Karpas-422 (cell line): Measurements from ENCODE around the gene SRSF6. TPM values are rescaled to one million over a fixed set of nuclear protein-coding genes. Genes with fewer than 3 reads are reported as not detected.
A peak's percentile ranks its signal among the peaks of the same experiment; 100 is the strongest.
"Not testable (repeated sequence)": the region's sequence is repeated elsewhere in the genome, so short reads cannot be mapped to it uniquely, and the experiment has no call there.

ENCODE experiments used
- DNase-seq: peaks from one replicate; pipeline ENCODE4 v3.0.0-alpha.2; 2015
- H2AFZ ChIP-seq: fragments of 200-600 bp; sonication (generic); 2 replicates; pipeline ENCODE4 v1.6.1; 2014; ENCODE audit warnings: antibody characterized with exemption, low read length, mixed read lengths
- H3K27ac ChIP-seq: fragments of 200-600 bp; sonication (generic); 2 replicates; pipeline ENCODE4 v1.5.1; 2014; ENCODE audit warnings: mild to moderate bottlenecking, low read length, moderate library complexity
- H3K27me3 ChIP-seq: fragments of 200-600 bp; sonication (generic); 2 replicates; pipeline ENCODE4 v1.6.1; 2014; ENCODE audit warnings: low read length, mixed read lengths
- H3K36me3 ChIP-seq: fragments of 200-600 bp; sonication (generic); 2 replicates; pipeline ENCODE4 v1.6.1; 2014; ENCODE audit warnings: low read length, mixed read lengths; ENCODE audit not compliant: insufficient read depth
- H3K4me1 ChIP-seq: fragments of 200-600 bp; sonication (generic); 2 replicates; pipeline ENCODE4 v1.6.1; 2014; ENCODE audit warnings: mild to moderate bottlenecking, low read length, mixed read lengths
- H3K4me2 ChIP-seq: fragments of 200-600 bp; sonication (generic); 2 replicates; pipeline ENCODE4 v1.6.1; 2014; ENCODE audit warnings: low read length, low read depth, mild to moderate bottlenecking; ENCODE audit not compliant: poor library complexity, severe bottlenecking
- H3K4me3 ChIP-seq: fragments of 200-600 bp; sonication (generic); 2 replicates; pipeline ENCODE4 v1.5.1; 2014; ENCODE audit warnings: mild to moderate bottlenecking, antibody characterized with exemption, low read length, mixed read lengths
- H3K79me2 ChIP-seq: fragments of 200-600 bp; sonication (generic); 2 replicates; pipeline ENCODE4 v1.6.1; 2014; ENCODE audit warnings: mild to moderate bottlenecking, low read length, mixed read lengths
- H3K9ac ChIP-seq: fragments of 200-600 bp; sonication (generic); 2 replicates; pipeline ENCODE4 v1.6.0; 2014; ENCODE audit warnings: low read length
- H3K9me2 ChIP-seq: fragments of 200-600 bp; sonication (generic), shearing (Covaris generic); replicated peaks from 2 replicates; pipeline ENCODE4 v1.6.0; 2014; ENCODE audit warnings: mild to moderate bottlenecking, low read length, moderate library complexity; ENCODE audit not compliant: insufficient read depth
- H3K9me3 ChIP-seq: fragments of 300-700, 200-600 bp; sonication (generic); 2 replicates; pipeline ENCODE4 v1.6.1; 2014; ENCODE audit warnings: low read length, mixed read lengths
- H4K20me1 ChIP-seq: fragments of 200-600 bp; sonication (generic); 2 replicates; pipeline ENCODE4 v1.6.1; 2014; ENCODE audit warnings: mild to moderate bottlenecking, antibody characterized with exemption, low read length, low read depth; ENCODE audit not compliant: insufficient read depth
- total RNA-seq: library from RNA; depleted of rRNA; stranded (reverse); fragments of >200 nt; shearing (Covaris generic); gene quantifications from 2 replicates; pipeline ENCODE4 v1.2.3, GENCODE V29; 2014; ENCODE audit warnings: low replicate concordance

Gene SRSF6
- total RNA-seq, 1 experiment from 2014 or later = 69.9 TPM

DNA sequence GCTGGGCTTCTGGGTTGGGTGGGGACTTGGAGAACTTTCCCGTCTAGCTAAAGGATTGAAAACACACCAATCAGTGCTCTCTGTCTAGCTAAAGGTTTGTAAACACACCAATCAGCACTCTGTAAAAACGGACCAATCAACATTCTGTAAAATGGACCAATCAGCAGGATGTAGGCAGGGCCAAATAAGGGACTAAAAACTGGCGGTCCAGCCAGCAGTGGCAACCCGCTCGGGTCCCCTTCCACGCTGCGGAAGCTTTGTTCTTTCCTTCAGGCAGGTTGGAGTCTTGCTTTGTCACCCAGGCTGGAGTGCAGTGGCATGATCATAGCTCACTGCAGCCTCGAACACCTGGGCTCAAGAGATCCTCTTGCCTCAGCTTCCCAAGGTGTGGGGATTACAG lies 1.4 kb upstream of the SRSF6 start:
- not testable (repeated sequence) for H2AFZ ChIP-seq, H3K4me3 ChIP-seq, H3K27ac ChIP-seq, H3K9me3 ChIP-seq, H3K27me3 ChIP-seq, H3K9me2 ChIP-seq, H3K9ac ChIP-seq, H3K4me2 ChIP-seq
- H3K36me3 ChIP-seq = peaks cover 24% of the 10 kb centered on the region
- H3K4me1 ChIP-seq = peaks cover 16% of the 10 kb centered on the region
- peaks cover 24% of the 10 kb centered on the region for H4K20me1 ChIP-seq
- peaks cover 25% of the 10 kb centered on the region for H3K79me2 ChIP-seq
- peak; percentile 40 for DNase-seq

DNA sequence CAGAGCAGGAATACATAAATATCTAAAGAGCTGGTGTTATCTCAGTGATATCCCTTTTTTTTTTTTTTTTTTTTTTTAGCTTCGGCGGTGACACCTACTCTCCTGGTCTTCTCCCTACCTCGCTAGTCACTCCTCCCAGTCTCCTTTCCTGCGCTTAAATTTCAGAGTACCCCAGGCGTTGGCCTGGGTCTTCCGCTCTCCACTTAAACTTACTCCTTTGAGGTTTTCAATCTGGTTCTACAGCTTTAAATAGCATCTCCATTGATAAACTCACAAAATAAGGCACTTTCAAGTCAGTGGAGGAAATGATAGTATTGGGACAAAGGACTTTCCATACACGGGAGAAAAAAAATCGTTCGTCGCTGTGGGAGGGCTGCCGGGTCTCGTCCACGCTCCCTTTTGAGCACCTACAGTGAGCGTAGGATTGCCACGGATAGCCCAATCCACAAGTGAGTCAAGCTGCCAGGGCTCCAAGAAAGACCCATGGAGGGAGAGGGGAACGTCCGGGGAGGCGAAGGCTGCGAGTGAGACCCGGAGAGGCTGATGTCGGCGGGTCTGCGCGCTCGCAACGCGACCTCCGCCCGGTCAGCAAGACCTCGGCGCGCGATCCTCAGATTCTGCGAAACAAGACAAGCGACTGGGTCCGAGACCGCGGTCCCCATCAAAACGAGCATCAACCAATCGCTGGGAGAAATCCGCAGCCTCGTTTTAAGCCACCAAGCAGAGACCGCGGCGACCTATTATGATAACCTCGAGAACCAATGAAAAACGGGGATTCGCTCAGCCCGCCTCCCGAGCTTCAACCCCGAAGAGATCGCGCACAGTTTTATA lies 672 bp upstream of the SRSF6 start:
- Histone ChIP-seq H3K4me3 (peak overlapping the region; percentile 99), H4K20me1 (peaks cover 31% of the 10 kb centered on the region), H3K79me2 (peaks cover 25% of the 10 kb centered on the region), H3K4me2 (peak overlapping the region; percentile 95), H3K27ac (peak overlapping the region; percentile 93), H2AFZ (peak overlapping the region; percentile 87), H3K36me3 (peaks cover 32% of the 10 kb centered on the region), H3K4me1 (peaks cover 16% of the 10 kb centered on the region), H3K9ac (peak overlapping the region; percentile 100), H3K9me2 (no peaks in the 10 kb centered on the region), H3K9me3 (no peaks in the 10 kb centered on the region), H3K27me3 (no peaks in the 10 kb centered on the region)
- peak; percentile 94 for DNase-seq

DNA sequence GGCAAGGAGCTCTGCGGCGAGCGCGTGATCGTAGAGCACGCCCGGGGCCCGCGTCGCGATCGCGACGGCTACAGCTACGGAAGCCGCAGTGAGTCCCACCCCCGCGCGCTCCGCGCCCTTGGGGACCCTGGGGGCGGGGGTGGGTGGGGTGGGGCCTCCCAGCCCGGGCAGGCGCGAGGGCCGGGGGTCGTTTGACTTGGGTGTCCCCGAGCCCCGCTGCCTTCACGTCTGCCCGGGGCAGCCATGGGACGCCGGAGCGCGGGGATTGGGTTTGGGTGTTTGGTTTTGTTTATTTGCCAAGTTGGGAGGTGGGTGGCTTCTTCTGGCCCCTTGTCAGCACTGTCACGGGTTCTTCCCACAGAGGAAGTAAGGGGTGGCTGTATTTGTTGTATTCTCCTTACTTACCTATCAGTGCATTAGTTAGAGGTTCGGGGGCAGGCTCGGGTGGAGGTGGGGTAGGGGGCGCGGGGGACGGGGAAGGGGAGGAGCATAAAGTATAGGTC lies 777 bp downstream of the SRSF6 start:
- no peaks in the 10 kb centered on the region for H3K9me3 ChIP-seq
- peak overlapping the region; percentile 100 for H3K9ac ChIP-seq
- H3K27me3 ChIP-seq = no peaks in the 10 kb centered on the region
- peak overlapping the region; percentile 93 for H3K27ac ChIP-seq
- H3K4me1 ChIP-seq = peaks cover 16% of the 10 kb centered on the region
- H3K4me3 ChIP-seq = peak overlapping the region; percentile 99
- H2AFZ ChIP-seq = no peak overlapping the region
- peak overlapping the region; percentile 95 for H3K4me2 ChIP-seq
- H3K36me3 ChIP-seq = peaks cover 46% of the 10 kb centered on the region
- peaks cover 45% of the 10 kb centered on the region for H4K20me1 ChIP-seq
- H3K9me2 ChIP-seq = no peaks in the 10 kb centered on the region
- DNase-seq = peak; percentile 44
- peaks cover 25% of the 10 kb centered on the region for H3K79me2 ChIP-seq

DNA sequence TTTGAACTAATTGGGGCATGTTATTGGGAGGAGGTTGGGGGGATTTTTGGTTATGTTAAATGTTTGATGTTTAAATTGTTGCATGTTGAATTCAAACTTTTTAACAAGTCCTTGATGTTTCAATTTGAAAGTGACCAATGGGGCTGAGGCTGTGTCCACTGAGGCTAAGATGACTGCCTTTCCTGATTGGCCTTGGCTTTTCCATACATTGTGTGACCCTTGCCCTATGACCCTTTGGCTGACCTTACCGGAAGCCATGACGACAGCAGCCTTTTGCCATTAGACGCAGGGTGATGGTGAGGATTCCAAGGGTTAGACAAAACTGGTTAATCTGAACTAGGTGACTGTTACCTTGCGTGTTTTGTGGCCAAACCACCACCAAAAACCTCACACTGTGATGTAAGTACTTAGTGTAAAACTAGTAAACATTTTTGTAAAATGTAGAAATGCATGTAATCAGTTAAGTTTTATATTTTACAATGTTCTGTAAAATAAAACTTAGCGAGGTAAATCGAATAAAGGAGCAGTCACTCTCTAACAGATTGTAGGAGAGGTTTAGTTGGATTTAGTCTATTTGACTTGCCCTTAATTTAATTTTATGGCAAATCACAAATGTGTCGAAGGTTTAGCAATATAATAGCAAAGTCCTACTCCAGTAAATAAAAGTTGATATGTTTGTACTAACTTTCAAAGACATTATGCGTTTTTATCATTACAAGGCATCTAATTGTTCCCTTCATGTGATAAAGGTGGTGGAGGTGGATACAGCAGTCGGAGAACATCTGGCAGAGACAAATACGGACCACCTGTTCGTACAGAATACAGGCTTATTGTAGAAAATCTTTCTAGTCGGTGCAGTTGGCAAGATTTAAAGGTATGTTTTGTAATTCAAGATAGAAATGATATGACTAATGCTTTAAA lies 1.6 kb downstream of the SRSF6 start:
- H3K27me3 ChIP-seq = no peaks in the 10 kb centered on the region
- H3K9ac ChIP-seq = peak overlapping the region; percentile 100
- peaks cover 25% of the 10 kb centered on the region for H3K79me2 ChIP-seq
- peaks cover 54% of the 10 kb centered on the region for H3K36me3 ChIP-seq
- H2AFZ ChIP-seq = no peak overlapping the region
- peak overlapping the region; percentile 79 for H3K4me2 ChIP-seq
- H3K9me3 ChIP-seq = no peaks in the 10 kb centered on the region
- H3K4me1 ChIP-seq = peaks cover 16% of the 10 kb centered on the region
- no peak for DNase-seq
- 0 out of 2 replicates have a peak overlapping the region, but pooled peaks have one; percentile 15 for H3K27ac ChIP-seq
- H3K4me3 ChIP-seq = peak overlapping the region; percentile 99
- H4K20me1 ChIP-seq = peaks cover 50% of the 10 kb centered on the region
- no peaks in the 10 kb centered on the region for H3K9me2 ChIP-seq

DNA sequence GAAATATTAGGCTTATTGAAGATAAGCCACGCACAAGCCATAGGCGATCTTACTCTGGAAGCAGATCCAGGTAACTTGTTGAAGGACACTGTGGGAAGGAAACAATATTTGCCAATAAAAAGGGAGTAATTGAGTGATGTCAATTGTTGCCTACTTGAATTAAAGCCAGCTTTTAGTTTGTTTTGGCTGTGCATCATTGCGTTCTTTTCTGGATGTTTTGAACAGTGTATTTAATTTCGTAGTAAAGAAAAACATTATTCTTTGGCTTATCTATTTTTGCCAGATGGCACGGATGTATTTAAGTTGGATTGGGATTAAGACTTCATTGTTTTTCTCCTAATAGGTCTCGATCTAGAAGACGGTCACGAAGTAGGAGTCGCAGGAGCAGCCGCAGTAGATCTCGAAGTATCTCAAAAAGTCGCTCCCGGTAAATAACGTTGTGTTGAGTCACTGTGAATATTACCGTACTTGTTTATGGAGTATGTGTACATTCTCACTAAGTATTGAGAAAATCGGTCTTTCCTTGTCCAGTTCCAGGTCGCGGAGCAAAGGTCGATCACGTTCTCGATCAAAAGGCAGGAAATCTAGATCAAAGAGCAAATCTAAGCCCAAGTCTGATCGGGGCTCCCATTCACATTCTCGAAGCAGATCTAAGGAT lies 2.6 kb downstream of the SRSF6 start:
- Histone ChIP-seq H3K79me2 (peaks cover 25% of the 10 kb centered on the region), H2AFZ (no peak overlapping the region), H3K36me3 (peaks cover 57% of the 10 kb centered on the region), H3K9ac (no peak overlapping the region), H4K20me1 (peaks cover 52% of the 10 kb centered on the region), H3K9me3 (no peaks in the 10 kb centered on the region), H3K4me3 (no peak overlapping the region), H3K4me2 (no peak overlapping the region), H3K27me3 (no peaks in the 10 kb centered on the region), H3K27ac (no peak overlapping the region), H3K9me2 (no peaks in the 10 kb centered on the region), H3K4me1 (peaks cover 16% of the 10 kb centered on the region)
- no peak for DNase-seq

DNA sequence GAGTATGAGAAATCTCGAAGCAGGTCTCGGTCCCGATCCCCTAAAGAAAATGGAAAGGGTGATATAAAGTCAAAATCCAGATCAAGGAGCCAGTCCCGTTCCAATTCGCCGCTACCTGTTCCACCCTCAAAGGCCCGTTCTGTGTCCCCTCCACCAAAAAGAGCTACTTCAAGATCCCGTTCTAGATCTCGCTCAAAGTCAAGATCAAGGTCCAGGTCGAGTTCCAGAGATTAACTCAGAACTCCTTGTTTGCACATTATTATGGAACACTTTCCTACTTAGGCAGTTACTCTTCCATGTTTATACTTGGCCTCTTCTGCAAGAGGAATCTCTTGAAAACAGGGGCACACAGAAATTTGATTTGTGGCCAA lies 3.1 kb downstream of the SRSF6 start:
- Histone ChIP-seq H3K27ac (no peak overlapping the region), H3K9ac (no peak overlapping the region), H2AFZ (no peak overlapping the region), H3K4me2 (no peak overlapping the region), H3K9me3 (no peaks in the 10 kb centered on the region), H3K79me2 (peaks cover 25% of the 10 kb centered on the region), H3K4me1 (peaks cover 16% of the 10 kb centered on the region), H3K9me2 (no peaks in the 10 kb centered on the region), H3K36me3 (peaks cover 57% of the 10 kb centered on the region), H3K27me3 (no peaks in the 10 kb centered on the region), H3K4me3 (no peak overlapping the region), H4K20me1 (peaks cover 52% of the 10 kb centered on the region)
- no peak for DNase-seq

DNA sequence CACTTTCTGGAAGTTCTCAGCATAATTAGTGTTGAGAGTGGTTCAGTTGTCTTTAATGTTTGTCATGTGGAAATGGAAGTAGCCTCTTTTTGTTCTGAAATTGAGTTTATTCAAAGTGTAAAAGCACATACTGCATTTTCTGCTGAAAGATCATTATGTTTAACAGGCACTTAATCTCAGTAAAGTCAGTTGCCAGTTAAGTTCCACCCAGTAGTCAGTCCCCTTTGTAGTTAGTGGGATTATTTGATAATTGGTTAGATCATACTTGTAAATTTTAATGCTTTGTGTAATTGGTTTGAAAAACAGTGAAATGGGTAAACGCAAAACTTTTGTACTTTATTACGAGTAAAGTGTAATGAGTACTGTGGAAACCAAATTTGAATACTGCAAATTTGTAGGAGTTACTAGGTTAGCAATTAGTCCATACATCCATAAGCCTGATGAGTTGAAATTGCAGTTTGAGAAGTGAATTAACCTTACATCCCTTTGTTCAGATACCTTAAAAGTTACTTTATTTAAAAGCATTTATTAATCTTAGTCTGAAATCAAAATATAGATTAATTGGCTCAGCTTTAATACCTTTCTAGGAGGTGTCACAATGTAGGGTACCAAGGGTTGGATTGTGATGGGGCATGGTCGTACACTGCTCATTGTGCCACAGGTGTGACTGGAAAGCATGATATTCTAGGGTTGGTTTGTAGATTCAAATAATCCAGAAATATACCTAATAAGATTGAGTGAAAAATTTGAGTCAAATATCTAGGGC lies 4.4 kb downstream of the SRSF6 start:
- Histone ChIP-seq H3K4me2 (no peak overlapping the region), H4K20me1 (peaks cover 52% of the 10 kb centered on the region)

More for the DNA sequence above, 4.4 kb downstream of the SRSF6 start:
- Histone ChIP-seq H3K79me2 (peaks cover 25% of the 10 kb centered on the region), H3K36me3 (peaks cover 57% of the 10 kb centered on the region), H3K9me2 (no peaks in the 10 kb centered on the region), H3K27ac (no peak overlapping the region), H2AFZ (no peak overlapping the region), H3K9me3 (no peaks in the 10 kb centered on the region), H3K4me3 (no peak overlapping the region), H3K27me3 (no peaks in the 10 kb centered on the region), H3K4me1 (peaks cover 11% of the 10 kb centered on the region), H3K9ac (no peak overlapping the region)
- no peak for DNase-seq
